CD4-positive, alpha-beta T cell treated with Interleukin-12 subunit alpha and Interleukin-12 subunit beta, for 1 hour (primary cell): ENCODE data around the gene PCSK4.
"Not testable (repeated sequence)": the region's sequence is repeated elsewhere in the genome, so short reads cannot be mapped to it uniquely, and the experiment has no call there.

Experiments used
- DNase-seq: peaks from one replicate; pipeline ENCODE4 v3.0.0-alpha.2; 2020

PCSK4 gene

GRCh38 chr19:1521636-1522035 is 31.5 kb upstream of the PCSK4 start:
- no peak for DNase-seq

- no peak for DNase-seq
Measured at GRCh38 chr19:1520203-1520780, 30.1 kb upstream of the PCSK4 start.

- DNase-seq, result not testable (repeated sequence)
Measured at GRCh38 chr19:1519802-1520201, 29.7 kb upstream of the PCSK4 start.

- no peak for DNase-seq
Measured at GRCh38 chr19:1518471-1518870, 28.3 kb upstream of the PCSK4 start.

GRCh38 chr19:1516395-1516753 is 26.2 kb upstream of the PCSK4 start:
- no peak for DNase-seq

- DNase-seq, result no peak
Measured at GRCh38 chr19:1514986-1515721, 25.0 kb upstream of the PCSK4 start.

- no peak for DNase-seq
Measured at GRCh38 chr19:1514295-1514661, 24.1 kb upstream of the PCSK4 start.

- DNase-seq, result peak; percentile 72
Measured at GRCh38 chr19:1513499-1514294, 23.5 kb upstream of the PCSK4 start.

GRCh38 chr19:1512671-1513498 is 22.7 kb upstream of the PCSK4 start, which contains the start of gene ADAMTSL5:
TSS of gene ADAMTSL5 (minus strand) at chr19:1513019. CDS start at chr19:1510943, 2,076 bp downstream.
- DNase-seq, result peak; percentile 73

- DNase-seq, result no peak
Measured at GRCh38 chr19:1511318-1512317, 21.5 kb upstream of the PCSK4 start.

GRCh38 chr19:1510807-1511206 is 20.7 kb upstream of the PCSK4 start:
- DNase-seq, result no peak

GRCh38 chr19:1510442-1510806 is 20.3 kb upstream of the PCSK4 start:
- no peak for DNase-seq

- DNase-seq, result no peak
Measured at GRCh38 chr19:1509602-1510441, 19.7 kb upstream of the PCSK4 start.

- no peak for DNase-seq
Measured at GRCh38 chr19:1508507-1508856, 18.3 kb upstream of the PCSK4 start.

- DNase-seq, result peak; percentile 95
Measured at GRCh38 chr19:1507763-1508506, 17.8 kb upstream of the PCSK4 start.

GRCh38 chr19:1507192-1507660 is 17.1 kb upstream of the PCSK4 start:
- DNase-seq, result no peak

GRCh38 chr19:1505991-1506881 is 16.1 kb upstream of the PCSK4 start:
- DNase-seq, result no peak

GRCh38 chr19:1505012-1505411 is 14.9 kb upstream of the PCSK4 start:
- DNase-seq, result no peak
